Measurements from ENCODE around the gene MRPL50. TPM values are rescaled to one million over a fixed set of nuclear protein-coding genes. Genes with fewer than 3 reads are reported as not detected.

Gene MRPL50
- total RNA-seq, 1 experiment from 2014 or later, result 15.4 TPM

- POLR2A ChIA-PET, result interaction anchor here (0.6 kb wide), 1 partner anchor 13 kb away, joined by 4 read pairs; no protein-coding TSS in a partner anchor
- no peak overlapping the region for H3K4me3 Mint-ChIP-seq (ENCODE audit: unreplicated experiment)
- H3K9me3 Mint-ChIP-seq (ENCODE audit: unreplicated experiment), result no peaks in the 10 kb centered on the region
- intact Hi-C loops (cut with micrococcal nuclease), result no loop called here
- DNase-seq (ENCODE audit: unreplicated experiment), result no peak
- no peaks in the 10 kb centered on the region for H3K36me3 Mint-ChIP-seq (ENCODE audit: insufficient read depth, unreplicated experiment)
- TF ChIP-seq CTCF (IDR thresholded peaks at IDR 0.05; ENCODE audit: unreplicated experiment), result no peak
- no TSS peak for BruUV-seq (replicated peaks)
- H3K27me3 Mint-ChIP-seq (ENCODE audit: insufficient read depth, unreplicated experiment), result no peaks in the 10 kb centered on the region
- CTCF ChIA-PET, result interaction anchor here (0.6 to 1.0 kb wide), 3 partner anchors 15 to 665 kb away, joined by 3 to 6 read pairs (median 3); no protein-coding TSS in a partner anchor
- peaks cover 7% of the 10 kb centered on the region for H3K4me1 Mint-ChIP-seq (ENCODE audit: insufficient read depth, unreplicated experiment)
- H3K27ac Mint-ChIP-seq (ENCODE audit: low read depth, unreplicated experiment), result no peak overlapping the region
Measured at GRCh38 chr9:101367323-101367722, 31.1 kb downstream of the MRPL50 start.

GRCh38 chr9:101366038-101366756 lies 32.2 kb downstream of the MRPL50 start:
- DNase-seq (ENCODE audit: unreplicated experiment), result no peak
- H3K27ac Mint-ChIP-seq (ENCODE audit: low read depth, unreplicated experiment), result no peak overlapping the region
- H3K9me3 Mint-ChIP-seq (ENCODE audit: unreplicated experiment), result no peaks in the 10 kb centered on the region
- BruUV-seq (replicated peaks), result no TSS peak
- TF ChIP-seq CTCF (IDR thresholded peaks at IDR 0.05; ENCODE audit: unreplicated experiment), result no peak
- no peaks in the 10 kb centered on the region for H3K36me3 Mint-ChIP-seq (ENCODE audit: insufficient read depth, unreplicated experiment)
- H3K27me3 Mint-ChIP-seq (ENCODE audit: insufficient read depth, unreplicated experiment), result no peaks in the 10 kb centered on the region
- intact Hi-C loops (cut with micrococcal nuclease), result no loop called here
- CTCF ChIA-PET, result no interaction called here
- POLR2A ChIA-PET, result no interaction called here
- no peak overlapping the region for H3K4me3 Mint-ChIP-seq (ENCODE audit: unreplicated experiment)
- peaks cover 7% of the 10 kb centered on the region for H3K4me1 Mint-ChIP-seq (ENCODE audit: insufficient read depth, unreplicated experiment)

- Mint-ChIP-seq H3K36me3 (ENCODE audit: insufficient read depth, unreplicated experiment) (no peaks in the 10 kb centered on the region), H3K27ac (ENCODE audit: low read depth, unreplicated experiment) (no peak overlapping the region), H3K4me1 (ENCODE audit: insufficient read depth, unreplicated experiment) (peaks cover 7% of the 10 kb centered on the region), H3K9me3 (ENCODE audit: unreplicated experiment) (no peaks in the 10 kb centered on the region), H3K4me3 (ENCODE audit: unreplicated experiment) (no peak overlapping the region), H3K27me3 (ENCODE audit: insufficient read depth, unreplicated experiment) (no peaks in the 10 kb centered on the region)
- no peak for TF ChIP-seq CTCF (IDR thresholded peaks at IDR 0.05; ENCODE audit: unreplicated experiment)
- DNase-seq (ENCODE audit: unreplicated experiment), result no peak
- BruUV-seq (replicated peaks), result TSS peak; percentile 76
- intact Hi-C loops (cut with micrococcal nuclease), result no loop called here
- POLR2A ChIA-PET, result no interaction called here
- CTCF ChIA-PET, result interaction anchor here (0.6 to 1.0 kb wide), 2 partner anchors 23 to 777 kb away, joined by 3 to 6 read pairs; no protein-coding TSS in a partner anchor
Measured at GRCh38 chr9:101365181-101365580, 33.2 kb downstream of the MRPL50 start.

- H3K27me3 Mint-ChIP-seq (ENCODE audit: insufficient read depth, unreplicated experiment), result no peaks in the 10 kb centered on the region
- no peaks in the 10 kb centered on the region for H3K36me3 Mint-ChIP-seq (ENCODE audit: insufficient read depth, unreplicated experiment)
- H3K4me3 Mint-ChIP-seq (ENCODE audit: unreplicated experiment), result no peak overlapping the region
- H3K9me3 Mint-ChIP-seq (ENCODE audit: unreplicated experiment), result no peaks in the 10 kb centered on the region
- ChIA-PET POLR2A (interaction anchor here (0.7 to 0.8 kb wide), 2 partner anchors 8 to 36 kb away, joined by 3 to 4 read pairs; partner anchors contain the start of gene ZNF189), CTCF (interaction anchor here (1.4 kb wide), 1 partner anchor 26 kb away, joined by 8 read pairs; no protein-coding TSS in a partner anchor)
- no TSS peak for BruUV-seq (replicated peaks)
- TF ChIP-seq CTCF (IDR thresholded peaks at IDR 0.05; ENCODE audit: unreplicated experiment), result no peak
- intact Hi-C loops (cut with micrococcal nuclease), result no loop called here
- H3K4me1 Mint-ChIP-seq (ENCODE audit: insufficient read depth, unreplicated experiment), result peaks cover 7% of the 10 kb centered on the region
- H3K27ac Mint-ChIP-seq (ENCODE audit: low read depth, unreplicated experiment), result no peak overlapping the region
- DNase-seq (ENCODE audit: unreplicated experiment), result no peak
Measured at GRCh38 chr9:101362450-101362849, 36.0 kb downstream of the MRPL50 start.

All from MCF 10A (cell line).